GM21786 (cell line): ENCODE results near the gene IFRD2.
"Not testable (repeated sequence)": the region's sequence is repeated elsewhere in the genome, so short reads cannot be mapped to it uniquely, and the experiment has no call there.

Experiments
- ATAC-seq: cut with Tn5 transposase; IDR thresholded peaks from one replicate; pipeline ENCODE4 v1.9.1; 2021; ENCODE audit not compliant: unreplicated experiment

IFRD2 gene

DNA sequence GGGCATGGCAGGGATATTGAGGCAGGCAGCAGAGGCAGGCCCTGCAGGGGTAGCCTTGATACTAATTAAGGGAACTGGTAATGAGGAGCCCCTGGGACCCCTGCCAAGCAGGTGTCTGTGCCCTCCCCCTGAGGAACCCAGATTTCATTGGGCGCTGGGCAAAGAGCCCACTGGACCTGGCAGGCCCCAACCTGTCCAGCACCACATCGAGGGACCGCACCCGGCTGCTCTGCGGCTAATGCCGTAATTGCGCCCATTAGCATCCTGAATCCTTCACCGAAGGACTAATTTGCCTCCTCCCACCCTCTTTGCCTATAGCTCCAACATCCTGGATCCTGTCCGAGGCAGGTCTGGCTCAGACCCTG is 37.0 kb downstream of the IFRD2 start:
- no peak for ATAC-seq

DNA sequence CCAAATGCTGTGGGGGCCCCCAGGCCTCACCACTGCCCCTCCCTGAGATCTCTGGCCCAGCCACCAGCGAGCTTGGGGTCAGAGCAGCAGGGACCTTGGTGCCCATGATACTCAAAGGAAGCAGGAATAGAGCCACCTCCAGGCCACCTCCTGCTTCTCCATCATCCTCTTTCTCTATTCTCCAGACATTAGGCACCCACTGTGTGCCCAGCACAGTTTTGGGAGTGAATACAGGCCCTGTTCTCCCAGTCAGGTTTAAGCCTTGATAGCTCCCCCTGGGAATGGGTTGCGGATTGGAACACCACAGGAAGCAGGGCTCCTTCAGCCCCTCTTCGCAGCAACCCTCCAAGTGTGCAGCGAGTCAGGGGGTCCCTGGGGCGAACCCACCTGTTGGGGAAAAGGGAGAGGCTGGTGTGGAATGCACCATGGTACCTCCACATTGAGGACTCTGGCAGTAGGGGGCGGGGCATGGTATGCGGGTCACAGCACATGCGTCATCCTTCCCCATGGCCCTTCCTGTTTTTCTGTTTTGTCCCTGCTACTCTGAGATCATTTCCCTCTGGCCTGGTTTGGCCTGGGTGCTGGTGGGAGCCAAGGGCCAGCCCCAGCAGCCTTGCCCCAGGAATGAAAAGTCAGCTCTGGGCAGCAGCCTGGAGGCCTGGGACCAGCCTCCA is 37.5 kb downstream of the IFRD2 start:
- no peak for ATAC-seq

DNA sequence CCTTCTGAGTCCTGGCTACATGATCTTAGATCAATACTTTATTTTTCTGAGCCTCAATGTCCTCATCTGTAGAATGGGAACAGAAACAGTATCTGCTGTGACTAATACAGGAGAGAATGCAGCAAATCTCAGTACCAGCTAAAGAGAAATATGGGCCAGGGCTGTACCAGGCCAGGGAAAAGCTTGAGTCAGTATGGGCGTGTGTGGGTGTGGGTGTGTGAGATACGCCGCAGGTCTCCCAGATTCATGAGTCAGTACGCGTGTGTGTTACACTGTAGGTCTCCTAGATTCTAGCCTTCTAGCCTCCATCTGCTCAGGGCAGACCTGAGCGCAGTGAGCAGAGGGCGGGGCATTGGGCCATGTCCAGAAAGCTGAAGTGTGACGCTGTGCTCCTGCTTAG is 41.0 kb downstream of the IFRD2 start:
- ATAC-seq = no peak

DNA sequence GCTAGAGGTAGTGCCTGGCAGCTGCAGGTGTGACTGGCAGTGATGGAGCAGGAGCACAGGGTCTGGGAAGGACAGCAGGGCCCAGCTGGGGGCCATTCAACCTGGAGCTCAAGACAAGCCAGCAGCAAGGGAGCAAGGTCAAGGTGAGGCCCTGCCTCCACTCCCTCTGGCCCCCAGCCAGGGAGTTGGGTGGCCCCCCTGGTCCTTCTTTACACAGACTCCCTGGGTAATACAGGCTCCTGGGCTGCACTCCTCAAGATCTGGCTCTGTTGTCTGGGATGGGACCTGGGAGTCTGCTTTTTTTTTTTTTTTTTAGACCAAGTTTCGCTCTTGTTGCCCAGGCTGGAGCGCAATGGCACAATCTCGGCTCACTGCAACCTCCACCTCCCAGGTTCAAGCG is 41.7 kb downstream of the IFRD2 start:
- no peak for ATAC-seq

DNA sequence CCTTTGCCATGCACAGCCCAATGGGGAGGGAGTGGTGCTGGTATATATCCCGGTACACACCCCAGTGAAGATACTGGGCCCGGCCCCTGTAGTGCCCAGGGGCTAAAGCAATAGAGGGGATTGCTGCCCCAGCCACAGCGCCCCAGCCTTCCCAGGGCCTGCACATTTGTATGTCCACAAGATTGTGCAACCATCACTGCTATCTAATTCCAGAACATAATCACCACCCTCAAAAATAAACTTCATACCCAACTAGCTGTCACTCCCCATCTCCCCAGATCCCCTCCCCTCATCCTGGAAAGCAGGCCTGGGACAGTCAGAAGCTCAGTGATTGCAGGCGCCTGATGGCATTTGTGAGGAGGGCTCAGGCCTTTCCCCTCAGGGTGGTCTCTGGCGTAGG is 42.8 kb downstream of the IFRD2 start:
- no peak for ATAC-seq

DNA sequence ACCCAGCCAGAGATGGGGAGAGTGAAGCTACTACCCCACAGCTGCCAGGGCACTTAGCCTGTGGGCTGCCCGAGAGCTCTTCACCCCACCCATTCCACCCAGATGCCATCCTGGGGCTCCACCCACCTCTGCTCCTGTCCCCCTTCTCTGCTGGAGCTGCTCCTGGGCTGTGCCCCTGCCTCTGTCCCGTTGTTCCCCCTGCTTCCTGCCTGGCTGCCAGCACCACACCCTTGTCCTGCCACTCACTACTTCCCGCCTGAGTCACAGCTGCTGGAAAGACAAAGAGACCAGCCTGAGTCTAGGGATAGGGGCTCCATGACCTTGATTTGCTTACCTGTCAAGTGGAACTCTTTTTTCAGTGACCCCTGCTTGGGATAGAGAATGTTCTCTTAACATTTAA is 43.8 kb downstream of the IFRD2 start:
- ATAC-seq = no peak

DNA sequence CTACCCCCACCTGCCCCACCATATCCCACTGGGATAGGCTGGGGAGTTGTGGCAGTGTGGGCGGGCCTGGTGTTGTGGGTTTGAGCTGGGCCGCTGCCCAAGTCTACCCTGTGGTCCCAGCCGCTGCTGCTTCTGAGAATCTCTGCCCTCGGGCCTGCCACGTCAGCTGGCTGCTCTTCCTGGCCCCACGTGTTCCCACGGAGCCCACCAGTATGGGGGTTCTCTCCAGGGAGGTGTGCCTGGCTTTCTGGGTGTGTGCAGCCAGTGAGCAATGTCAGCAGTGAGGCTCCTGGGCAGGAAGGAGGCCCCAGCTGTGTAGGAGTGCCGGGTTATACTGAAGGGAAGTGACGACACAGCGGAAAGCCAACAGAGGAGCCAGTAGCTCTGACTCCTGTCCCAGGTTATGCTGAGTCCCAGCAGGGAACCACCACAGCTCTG is 45.7 kb downstream of the IFRD2 start:
- ATAC-seq = peak; percentile 47

DNA sequence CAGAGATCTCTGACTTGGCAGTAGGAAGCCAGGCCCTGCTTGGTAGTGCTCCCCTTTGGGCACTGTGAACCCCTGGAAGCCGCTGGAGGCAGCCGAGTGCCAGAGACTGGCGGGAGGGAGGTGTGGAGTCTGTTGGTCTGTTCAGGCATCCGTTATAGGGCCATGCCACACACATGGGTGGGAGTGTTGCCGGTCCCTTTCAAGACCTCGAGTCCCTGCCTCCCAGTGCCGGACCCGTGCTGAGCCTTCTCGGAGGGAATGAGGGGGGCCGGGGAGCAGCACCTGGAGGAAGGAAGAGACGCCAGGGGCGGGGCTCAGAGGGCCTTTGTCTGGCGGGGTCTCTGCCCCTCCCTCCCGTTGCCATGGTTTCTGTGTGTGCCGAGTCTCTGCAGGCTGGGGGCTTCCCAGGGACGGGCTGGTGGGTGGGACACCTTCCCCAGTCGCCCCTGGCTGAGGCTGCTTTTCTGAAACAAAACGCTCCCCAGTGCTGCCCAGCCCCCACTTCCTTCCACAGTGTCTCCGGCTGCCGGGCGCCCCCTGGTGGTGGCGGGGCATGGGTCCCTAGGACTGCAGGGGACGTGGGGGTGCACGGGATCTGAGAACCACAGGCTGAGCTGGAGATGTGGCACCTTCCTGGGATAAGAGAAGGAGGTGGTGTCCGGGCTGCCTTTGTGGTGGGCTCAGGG is 46.3 kb downstream of the IFRD2 start:
- peak; percentile 62 for ATAC-seq

DNA sequence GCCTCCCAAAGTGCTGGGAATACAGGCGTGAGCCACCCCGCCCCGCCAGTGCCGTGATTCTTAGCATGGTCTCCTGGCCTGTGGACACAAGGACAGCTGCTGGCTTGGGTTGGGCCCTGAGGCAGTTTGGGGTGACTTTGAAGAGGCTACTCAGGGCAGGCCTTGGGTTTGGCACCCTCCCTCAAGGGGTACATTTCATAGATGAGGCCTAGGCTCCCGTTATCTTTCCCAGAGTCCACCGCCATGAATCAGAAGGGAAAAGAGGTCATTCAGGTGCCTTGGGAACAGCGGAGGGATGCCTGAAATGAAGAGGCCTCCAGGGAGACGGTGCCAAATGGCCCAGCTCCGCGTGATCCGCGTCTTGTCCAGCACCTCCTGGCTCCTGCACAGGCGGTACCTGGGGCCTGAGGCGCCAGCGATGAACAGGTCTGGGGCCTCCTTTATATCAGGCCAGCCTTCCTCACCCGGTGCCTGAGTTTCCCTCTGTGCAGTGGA is 46.9 kb downstream of the IFRD2 start:
- no peak for ATAC-seq

DNA sequence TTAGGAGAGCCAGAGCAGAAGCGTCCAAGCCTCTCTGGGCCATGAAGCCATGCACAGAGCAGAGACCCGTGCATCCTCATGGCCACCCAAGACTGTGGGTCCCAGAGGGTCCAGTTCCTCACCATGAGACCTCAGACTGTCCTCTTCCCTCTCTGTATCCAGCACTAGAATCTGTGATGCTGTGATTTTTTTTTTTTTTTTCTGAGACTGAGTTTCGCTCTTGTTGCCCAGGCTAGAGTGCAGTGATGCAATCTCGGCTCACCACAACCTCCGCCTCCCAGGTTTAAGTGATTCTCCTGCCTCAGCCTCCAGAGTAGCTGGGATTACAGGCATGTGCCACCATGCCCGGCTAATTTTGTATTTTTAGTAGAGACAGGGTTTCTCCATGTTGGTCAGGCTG is 47.4 kb downstream of the IFRD2 start:
- not testable (repeated sequence) for ATAC-seq

DNA sequence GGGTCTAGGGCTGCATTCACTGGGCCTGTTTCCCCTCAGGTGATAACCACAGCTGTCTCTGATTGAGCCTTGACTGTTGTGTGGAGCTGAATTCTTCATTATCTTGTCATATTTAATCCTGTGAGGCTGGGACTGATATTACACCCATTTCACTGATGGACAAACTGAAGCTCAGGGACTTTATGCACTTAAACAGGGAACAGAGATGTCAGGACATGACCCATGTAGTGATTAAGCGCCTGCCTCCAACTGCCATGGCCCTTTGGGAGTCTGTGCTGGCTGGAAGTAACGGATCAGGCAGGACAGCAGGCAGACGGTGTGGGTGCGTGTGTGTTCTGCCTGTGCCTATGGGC is 48.7 kb downstream of the IFRD2 start:
- no peak for ATAC-seq

DNA sequence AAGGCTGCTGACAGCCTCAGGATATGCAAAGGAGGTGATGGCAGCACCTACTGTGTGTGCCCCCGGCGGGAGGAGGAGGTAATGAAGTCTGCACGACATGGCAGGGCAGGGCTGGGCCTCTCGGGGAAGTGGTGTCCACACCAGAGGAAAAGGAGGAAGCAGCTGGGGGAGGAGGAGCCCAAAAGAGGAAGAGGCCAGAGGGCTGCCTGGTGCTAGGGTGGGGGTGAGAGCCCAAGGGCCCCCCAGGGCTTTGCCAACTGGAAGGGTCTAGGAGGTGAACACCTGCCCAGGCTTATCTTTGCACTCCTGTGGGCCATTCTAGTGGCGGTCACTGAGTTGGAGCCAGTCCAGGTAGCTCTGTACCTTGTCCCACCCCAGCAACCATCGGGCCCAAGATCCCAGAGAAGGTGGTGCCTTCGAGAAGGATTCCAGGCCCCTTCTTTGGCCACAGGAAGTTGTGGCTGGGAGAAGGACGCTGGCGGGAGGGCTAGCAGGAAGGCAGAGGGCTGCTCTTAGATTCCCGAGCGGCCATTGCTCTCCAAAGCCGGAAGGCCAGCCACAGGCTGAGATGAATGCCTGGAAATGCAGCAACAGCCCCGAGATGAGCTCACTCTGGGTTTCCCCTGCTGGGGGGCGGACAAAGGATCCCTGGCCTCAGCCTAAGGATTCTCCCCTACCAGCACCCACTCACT is 49.2 kb downstream of the IFRD2 start:
- no peak for ATAC-seq

DNA sequence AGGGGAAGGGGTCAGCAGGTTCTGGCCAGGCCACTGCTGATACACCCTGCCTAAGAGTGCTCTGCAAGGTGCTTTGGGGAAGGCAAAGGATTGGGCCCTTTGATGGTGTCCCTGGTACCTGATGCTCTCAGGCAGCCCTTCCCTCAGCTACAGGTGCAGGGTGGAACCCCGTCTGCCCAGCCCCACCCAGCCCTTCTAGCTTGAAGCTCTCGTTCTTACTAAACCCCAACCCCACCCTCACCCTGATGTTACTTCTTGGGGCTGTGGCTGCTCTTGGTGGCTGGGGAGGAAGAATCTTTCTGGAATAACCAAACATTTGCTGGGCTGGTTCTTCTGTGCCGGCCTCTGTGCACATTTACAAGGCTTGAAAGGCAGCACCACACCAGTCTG is 49.9 kb downstream of the IFRD2 start:
- no peak for ATAC-seq

DNA sequence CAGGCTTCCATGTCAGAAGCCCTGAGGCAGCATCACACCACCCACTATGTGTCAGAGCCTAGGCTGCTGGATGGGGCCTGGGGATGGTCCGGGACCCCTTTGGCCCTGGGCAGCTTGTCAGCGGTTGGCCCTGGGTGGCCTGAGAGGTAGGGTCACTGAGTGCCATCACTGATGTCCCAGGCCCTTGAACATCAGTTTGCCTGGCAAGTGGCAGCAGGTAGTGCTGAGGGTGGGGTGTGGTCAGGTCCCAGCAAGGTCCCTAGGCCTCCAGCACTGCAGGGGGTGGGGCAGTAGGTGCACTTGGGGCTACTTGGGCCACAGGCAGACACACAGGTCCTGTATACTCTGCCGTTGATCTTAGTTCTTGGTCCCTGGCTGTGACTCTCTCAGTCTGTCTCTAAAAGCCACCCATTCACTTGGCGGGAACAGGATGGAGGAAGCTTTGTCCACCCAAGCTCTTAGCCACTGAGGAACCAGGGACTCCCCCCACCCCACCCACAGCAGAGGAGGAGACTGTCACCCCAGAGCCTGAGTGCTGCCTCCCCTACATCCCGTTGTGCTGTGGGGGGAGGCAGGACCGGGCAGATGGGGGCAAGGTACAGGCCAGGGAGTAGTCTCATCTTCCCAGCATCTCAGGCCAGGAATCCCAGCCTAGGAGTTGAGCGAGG is 50.4 kb downstream of the IFRD2 start:
- no peak for ATAC-seq

DNA sequence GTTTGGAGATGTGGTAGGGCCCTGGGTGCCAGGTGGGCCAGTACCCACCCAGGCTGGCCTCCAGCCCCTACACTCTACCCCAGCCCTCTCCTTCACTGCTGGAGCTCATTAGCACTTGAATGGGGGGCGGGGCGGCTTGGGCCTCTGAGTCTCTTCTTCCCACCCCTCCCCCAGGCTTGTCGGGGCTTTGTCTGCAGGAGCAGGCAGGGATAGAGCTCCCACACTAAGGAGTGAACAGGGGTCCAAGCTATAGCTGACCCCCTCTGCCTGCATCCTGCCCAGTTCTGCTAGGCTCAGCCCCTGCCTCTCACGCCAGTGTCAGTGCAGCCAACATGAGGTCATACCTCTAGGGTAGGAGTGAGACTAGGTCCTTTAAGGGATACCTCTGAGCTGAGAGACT is 51.1 kb downstream of the IFRD2 start:
- no peak for ATAC-seq

DNA sequence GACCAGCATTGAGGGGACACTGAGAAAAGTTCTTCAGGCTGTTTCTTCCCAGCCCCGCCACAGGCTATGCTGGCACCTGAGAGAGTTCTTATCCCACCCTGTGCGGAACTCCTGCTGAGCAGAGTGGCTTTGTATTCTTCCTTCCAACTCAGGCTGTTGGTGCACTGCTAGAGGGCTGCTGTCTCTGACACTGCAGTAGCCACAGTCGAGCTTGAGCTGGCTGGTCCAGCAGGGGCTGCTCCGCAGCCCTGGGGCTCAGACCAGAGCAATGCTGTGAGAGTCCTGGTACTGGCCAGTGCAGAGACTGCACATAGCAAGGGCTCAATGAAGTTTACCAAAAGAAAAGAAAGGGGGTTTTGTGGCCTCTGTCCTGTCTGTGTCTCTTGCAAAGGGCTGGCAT is 52.6 kb downstream of the IFRD2 start:
- ATAC-seq = no peak

DNA sequence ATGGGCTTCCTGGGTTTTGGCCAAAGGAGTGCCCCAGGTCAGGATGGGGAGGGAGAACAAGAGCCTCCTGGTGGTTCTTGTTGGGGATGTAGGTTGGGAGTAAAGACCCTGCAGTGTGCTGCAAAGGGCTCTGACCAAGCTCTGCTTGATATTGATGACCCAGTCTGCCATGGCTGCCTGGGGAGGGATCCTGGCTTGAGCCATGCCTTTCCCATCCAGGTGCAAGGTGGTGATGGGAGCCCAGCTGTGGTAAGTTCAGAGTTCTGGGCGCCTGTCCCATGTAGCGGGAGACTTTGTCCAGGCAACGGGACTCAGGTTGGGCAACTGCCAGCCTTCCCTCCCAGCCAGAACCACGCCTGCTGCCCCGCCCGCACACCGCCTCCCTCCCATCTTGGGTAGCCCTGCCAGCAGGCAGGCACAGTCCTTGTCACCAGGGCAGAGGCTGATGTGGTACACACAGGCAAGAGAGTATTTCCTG is 53.6 kb downstream of the IFRD2 start:
- ATAC-seq = no peak

DNA sequence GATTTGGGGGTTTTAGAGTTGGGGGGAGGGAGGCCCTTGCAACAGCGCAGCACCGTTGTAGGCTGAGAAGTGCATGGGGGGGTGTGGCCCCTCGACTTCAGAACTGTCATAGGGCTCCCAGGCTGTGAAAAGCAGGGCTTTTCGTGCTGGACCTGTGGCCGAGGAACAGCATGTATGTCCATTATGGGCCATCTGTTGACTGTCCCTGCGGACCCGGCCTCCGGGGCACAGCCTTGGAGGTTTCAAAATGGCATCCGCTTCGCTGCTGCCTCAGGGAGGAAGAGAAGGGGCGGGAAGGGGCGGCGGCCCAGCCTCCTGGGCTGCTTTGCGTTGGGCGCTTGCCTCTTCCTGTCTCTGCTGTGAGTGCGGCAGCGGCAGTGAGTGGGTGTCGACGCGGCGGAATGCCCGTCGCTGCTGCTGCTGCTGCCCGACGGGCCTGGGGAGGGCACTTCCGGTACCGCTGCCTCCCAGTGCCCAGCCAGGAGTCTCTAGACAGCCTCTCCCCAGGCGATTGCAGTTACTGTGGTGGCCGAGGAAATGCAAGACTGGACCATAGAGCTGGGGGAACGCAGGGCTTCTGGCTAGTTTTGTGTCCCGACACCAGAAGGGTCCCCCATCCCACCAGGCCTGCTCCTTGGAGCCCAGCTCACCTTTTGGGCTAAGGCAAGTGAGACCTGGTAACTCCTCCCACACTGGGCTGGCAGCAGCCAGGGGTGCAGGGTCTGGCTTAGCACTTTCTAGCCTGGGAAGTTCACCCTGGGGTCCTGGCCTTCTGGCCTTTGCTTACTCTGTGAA is 54.3 kb downstream of the IFRD2 start:
- ATAC-seq = no peak
